Loucy (cell line): ENCODE data around the gene P2RX2.

ENCODE experiments used
- CTCF ChIP-seq: fragments of 200-600 bp; sonication (generic); conservative IDR thresholded peaks from 2 replicates; pipeline ENCODE4 v1.5.1; 2014; ENCODE audit warnings: mild to moderate bottlenecking, antibody characterized with exemption, low read length
- EZH2phosphoT487 ChIP-seq: fragments of 200-600 bp; IDR thresholded peaks from 2 replicates; pipeline ENCODE4 v1.6.1; 2018; ENCODE audit warnings: antibody characterized with exemption, mild to moderate bottlenecking, moderate library complexity, borderline replicate concordance

GRCh38 chr12:132577191-132577920 is 41.2 kb upstream of the P2RX2 start:
- TF ChIP-seq CTCF: no peak
- TF ChIP-seq EZH2phosphoT487: no peak
